ENCODE data around the gene EIF4G3.
"Not testable (repeated sequence)": the region's sequence is repeated elsewhere in the genome, so short reads cannot be mapped to it uniquely, and the experiment has no call there.

Gene EIF4G3

GRCh38 chr1:21034725-21035628 lies 141.7 kb downstream of the EIF4G3 start:
- no peak overlapping the region for H3K4me3 ChIP-seq (ENCODE audit: low read depth, low read length)
- TF ChIP-seq CTCF (IDR thresholded peaks at IDR 0.05; ENCODE audit: borderline replicate concordance, insufficient read depth, low read depth, low read length) = no peak

GRCh38 chr1:21032741-21033140 lies 144.0 kb downstream of the EIF4G3 start:
- TF ChIP-seq CTCF (IDR thresholded peaks at IDR 0.05; ENCODE audit: borderline replicate concordance, insufficient read depth, low read depth, low read length) = no peak
- no peak overlapping the region for H3K4me3 ChIP-seq (ENCODE audit: low read depth, low read length)

- no peak for TF ChIP-seq CTCF (IDR thresholded peaks at IDR 0.05; ENCODE audit: borderline replicate concordance, insufficient read depth, low read depth, low read length)
- no peak overlapping the region for H3K4me3 ChIP-seq (ENCODE audit: low read depth, low read length)
Observed at GRCh38 chr1:21030181-21030580, 146.5 kb downstream of the EIF4G3 start.

- H3K4me3 ChIP-seq (ENCODE audit: low read depth, low read length) = no peak overlapping the region
Observed at GRCh38 chr1:21028520-21029145, 148.1 kb downstream of the EIF4G3 start.

GRCh38 chr1:21027805-21028204 lies 148.9 kb downstream of the EIF4G3 start:
- no peak for TF ChIP-seq CTCF (IDR thresholded peaks at IDR 0.05; ENCODE audit: borderline replicate concordance, insufficient read depth, low read depth, low read length)
- no peak overlapping the region for H3K4me3 ChIP-seq (ENCODE audit: low read depth, low read length)

More at GRCh38 chr1:21028520-21029145, 148.1 kb downstream of the EIF4G3 start:
- no peak for TF ChIP-seq CTCF (IDR thresholded peaks at IDR 0.05; ENCODE audit: borderline replicate concordance, insufficient read depth, low read depth, low read length)

- TF ChIP-seq CTCF (IDR thresholded peaks at IDR 0.05; ENCODE audit: borderline replicate concordance, insufficient read depth, low read depth, low read length) = no peak
- no peak overlapping the region for H3K4me3 ChIP-seq (ENCODE audit: low read depth, low read length)
Observed at GRCh38 chr1:21024918-21025317, 151.8 kb downstream of the EIF4G3 start.

GRCh38 chr1:21024136-21024896 lies 152.4 kb downstream of the EIF4G3 start:
- H3K4me3 ChIP-seq (ENCODE audit: low read depth, low read length) = not testable (repeated sequence)
